ENCODE measurements around the gene PTPN4.

GRCh38 chr2:119749477-119750012, 10.2 kb upstream of the PTPN4 start:
- TF ChIP-seq POLR2A (IDR thresholded peaks at IDR 0.05) (no peak), CTCF (IDR thresholded peaks at IDR 0.05) (no peak), POLR2AphosphoS5 (IDR thresholded peaks at IDR 0.05) (no peak), EP300 (IDR thresholded peaks at IDR 0.05) (no peak)
